ENCODE results near the gene UBE2J2.

DNA sequence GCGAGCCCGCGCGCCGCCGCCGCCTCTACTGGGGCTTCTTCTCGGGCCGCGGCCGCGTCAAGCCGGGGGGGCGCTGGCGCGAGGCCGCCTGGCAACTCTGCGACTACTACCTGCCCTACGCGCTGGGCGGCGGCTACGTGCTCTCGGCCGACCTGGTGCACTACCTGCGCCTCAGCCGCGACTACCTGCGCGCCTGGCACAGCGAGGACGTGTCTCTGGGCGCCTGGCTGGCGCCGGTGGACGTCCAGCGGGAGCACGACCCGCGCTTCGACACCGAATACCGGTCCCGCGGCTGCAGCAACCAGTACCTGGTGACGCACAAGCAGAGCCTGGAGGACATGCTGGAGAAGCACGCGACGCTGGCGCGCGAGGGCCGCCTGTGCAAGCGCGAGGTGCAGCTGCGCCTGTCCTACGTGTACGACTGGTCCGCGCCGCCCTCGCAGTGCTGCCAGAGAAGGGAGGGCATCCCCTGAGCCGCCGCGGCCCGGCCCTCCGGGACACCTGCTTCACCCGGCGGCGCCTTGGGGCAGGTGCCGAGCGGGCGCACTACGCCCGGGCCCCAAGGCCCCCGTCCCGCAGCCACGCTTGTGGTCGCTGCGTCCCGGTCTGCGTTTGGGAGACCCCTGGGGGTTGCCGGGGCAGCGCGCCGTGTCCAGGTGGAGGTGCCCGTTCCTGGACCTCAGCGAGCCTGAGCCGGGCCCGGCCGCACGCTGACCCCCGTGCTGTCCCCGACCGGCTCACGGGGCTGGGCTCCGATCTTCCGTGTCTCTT, 40.7 kb downstream of the UBE2J2 start:
- no peak for TF ChIP-seq POLR2A (IDR thresholded peaks at IDR 0.05)
- TF ChIP-seq, protein P1, sequence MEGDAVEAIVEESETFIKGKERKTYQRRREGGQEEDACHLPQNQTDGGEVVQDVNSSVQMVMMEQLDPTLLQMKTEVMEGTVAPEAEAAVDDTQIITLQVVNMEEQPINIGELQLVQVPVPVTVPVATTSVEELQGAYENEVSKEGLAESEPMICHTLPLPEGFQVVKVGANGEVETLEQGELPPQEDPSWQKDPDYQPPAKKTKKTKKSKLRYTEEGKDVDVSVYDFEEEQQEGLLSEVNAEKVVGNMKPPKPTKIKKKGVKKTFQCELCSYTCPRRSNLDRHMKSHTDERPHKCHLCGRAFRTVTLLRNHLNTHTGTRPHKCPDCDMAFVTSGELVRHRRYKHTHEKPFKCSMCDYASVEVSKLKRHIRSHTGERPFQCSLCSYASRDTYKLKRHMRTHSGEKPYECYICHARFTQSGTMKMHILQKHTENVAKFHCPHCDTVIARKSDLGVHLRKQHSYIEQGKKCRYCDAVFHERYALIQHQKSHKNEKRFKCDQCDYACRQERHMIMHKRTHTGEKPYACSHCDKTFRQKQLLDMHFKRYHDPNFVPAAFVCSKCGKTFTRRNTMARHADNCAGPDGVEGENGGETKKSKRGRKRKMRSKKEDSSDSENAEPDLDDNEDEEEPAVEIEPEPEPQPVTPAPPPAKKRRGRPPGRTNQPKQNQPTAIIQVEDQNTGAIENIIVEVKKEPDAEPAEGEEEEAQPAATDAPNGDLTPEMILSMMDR (IDR thresholded peaks at IDR 0.05): no peak
- TF ChIP-seq POLR2AphosphoS5 (IDR thresholded peaks at IDR 0.05): no peak
- no peak for TF ChIP-seq EP300 (IDR thresholded peaks at IDR 0.05)

Data from stomach (tissue), 4 donors.